BLaER1 (cell line): ENCODE results near the gene MAMDC2.

ENCODE experiments used
- H3K27ac ChIP-seq: shearing (Covaris generic); formaldehyde crosslinking; 2 replicates; pipeline ENCODE4 v1.8.1; 2022
- H3K27me3 ChIP-seq: shearing (Covaris generic); formaldehyde crosslinking; 2 replicates; pipeline ENCODE4 v1.8.1; 2022
- H3K36me3 ChIP-seq: shearing (Covaris generic); formaldehyde crosslinking; 2 replicates; pipeline ENCODE4 v1.8.1; 2022
- H3K4me1 ChIP-seq: shearing (Covaris generic); formaldehyde crosslinking; 2 replicates; pipeline ENCODE4 v1.8.1; 2022
- H3K4me2 ChIP-seq: shearing (Covaris generic); formaldehyde crosslinking; 2 replicates; pipeline ENCODE4 v1.8.1; 2022
- H3K4me3 ChIP-seq: shearing (Covaris generic); formaldehyde crosslinking; 2 replicates; pipeline ENCODE4 v1.8.1; 2022
- H3K9ac ChIP-seq: shearing (Covaris generic); formaldehyde crosslinking; 2 replicates; pipeline ENCODE4 v1.8.1; 2022
- H3K9me3 ChIP-seq: shearing (Covaris generic); formaldehyde crosslinking; 2 replicates; pipeline ENCODE4 v1.8.1; 2022
- H4K20me1 ChIP-seq: shearing (Covaris generic); formaldehyde crosslinking; 2 replicates; pipeline ENCODE4 v1.8.1; 2022
- Cebpa-rat ChIP-seq: shearing (Covaris generic); IDR thresholded peaks from 2 replicates; pipeline ENCODE4 v1.8.1; 2022

MAMDC2 gene

DNA sequence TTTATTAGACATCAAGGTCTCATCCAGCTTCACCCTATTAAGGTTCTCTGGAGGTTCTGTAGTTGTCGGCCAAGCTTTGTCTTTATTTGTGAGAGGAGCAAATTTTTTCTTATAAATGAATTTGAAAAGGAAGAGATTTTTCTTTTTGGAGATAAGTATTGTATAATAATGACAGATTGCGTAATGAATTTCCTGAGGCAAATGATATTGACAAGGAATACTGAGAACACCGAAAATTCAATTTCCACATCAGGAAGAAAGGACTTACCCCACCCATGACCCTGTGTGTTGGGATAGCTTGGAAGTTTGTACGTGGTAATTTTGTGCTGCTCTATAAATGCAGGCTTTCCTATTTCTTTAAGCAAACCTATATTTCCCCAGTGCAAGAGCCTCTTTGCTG lies 53.5 kb downstream of the MAMDC2 start:
- no peaks in the 10 kb centered on the region for H3K9me3 ChIP-seq
- peak; percentile 34; the same call in 1 of the 2 replicates for TF ChIP-seq Cebpa-rat
- H3K9ac ChIP-seq: no peak overlapping the region
- H3K4me2 ChIP-seq: no peak overlapping the region
- H4K20me1 ChIP-seq: no peaks in the 10 kb centered on the region
- H3K27me3 ChIP-seq: no peaks in the 10 kb centered on the region; the same call in 1 of the 2 replicates
- H3K4me1 ChIP-seq: peaks cover 8% of the 10 kb centered on the region; the same call in 1 of the 2 replicates
- no peaks in the 10 kb centered on the region for H3K36me3 ChIP-seq
- no peak overlapping the region for H3K4me3 ChIP-seq
- no peak overlapping the region for H3K27ac ChIP-seq

DNA sequence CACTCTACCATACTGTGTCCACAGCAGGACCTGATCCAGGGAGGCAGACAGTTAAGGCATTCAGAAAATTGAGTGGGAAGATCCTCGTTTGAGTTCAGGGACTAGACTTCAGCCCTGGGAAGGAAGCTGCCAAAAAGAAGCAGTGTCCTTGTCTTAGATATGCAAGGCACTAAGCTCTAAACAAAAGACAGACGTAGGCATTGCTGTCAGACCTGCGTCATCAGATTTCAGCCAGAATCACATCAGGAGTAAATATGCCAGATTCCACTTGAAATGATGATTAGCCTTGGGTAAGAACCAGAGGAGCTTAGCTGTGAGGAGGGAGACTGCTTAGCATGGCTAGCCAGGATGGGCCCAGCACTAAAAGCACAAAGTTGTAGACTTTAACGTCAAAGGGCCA lies 56.7 kb downstream of the MAMDC2 start:
- H3K9ac ChIP-seq: no peak overlapping the region
- H3K4me2 ChIP-seq: no peak overlapping the region
- TF ChIP-seq Cebpa-rat: no peak

DNA sequence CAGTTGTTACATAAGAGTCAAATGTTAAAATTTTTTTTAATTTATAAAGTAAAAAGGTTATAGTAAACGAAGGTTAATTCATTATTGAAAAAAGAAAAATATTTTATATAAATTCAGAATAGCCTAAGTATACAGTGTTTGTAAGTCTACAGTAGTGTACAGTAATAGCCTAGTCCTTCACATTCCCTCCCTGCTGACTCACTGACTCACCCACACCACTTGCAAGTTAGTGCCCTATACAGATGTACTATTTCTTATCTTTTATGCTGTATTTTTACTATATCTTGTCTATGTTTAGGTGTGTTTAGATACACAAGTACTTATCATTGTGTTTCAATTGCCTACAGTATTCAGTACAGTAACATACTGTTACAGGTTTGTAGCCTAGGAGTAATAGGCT lies 57.6 kb downstream of the MAMDC2 start:
- Histone ChIP-seq H4K20me1 (no peaks in the 10 kb centered on the region), H3K4me3 (no peak overlapping the region)

More for the DNA sequence above, 56.7 kb downstream of the MAMDC2 start:
- H3K4me1 ChIP-seq: no peaks in the 10 kb centered on the region
- H3K4me3 ChIP-seq: no peak overlapping the region
- H4K20me1 ChIP-seq: no peaks in the 10 kb centered on the region
- H3K36me3 ChIP-seq: no peaks in the 10 kb centered on the region
- no peaks in the 10 kb centered on the region for H3K9me3 ChIP-seq
- no peaks in the 10 kb centered on the region for H3K27me3 ChIP-seq
- no peak overlapping the region for H3K27ac ChIP-seq

DNA sequence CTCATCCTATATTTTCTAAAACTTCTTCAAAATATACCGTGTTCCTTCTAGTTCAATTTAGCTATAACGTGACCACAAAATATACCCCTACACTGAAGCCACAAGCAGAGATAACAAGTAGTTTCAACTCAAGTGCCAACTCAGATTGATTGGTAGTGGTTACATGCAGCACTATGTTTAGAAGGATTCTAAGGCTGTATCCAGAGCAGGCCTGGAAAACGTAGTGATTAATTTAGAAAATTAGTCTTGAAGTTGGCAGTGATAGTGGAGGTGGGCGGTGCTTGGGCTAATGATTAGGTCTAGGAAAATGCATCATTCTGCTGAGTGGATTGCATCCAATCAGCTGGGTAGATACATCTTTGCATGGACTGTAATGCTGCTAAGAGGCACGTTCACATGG lies 61.5 kb downstream of the MAMDC2 start:
- Histone ChIP-seq H3K9ac (no peak overlapping the region), H3K9me3 (no peaks in the 10 kb centered on the region), H3K27ac (no peak overlapping the region), H3K27me3 (no peaks in the 10 kb centered on the region), H3K36me3 (no peaks in the 10 kb centered on the region), H3K4me1 (peaks cover under 1% of the 10 kb centered on the region; the same call in 1 of the 2 replicates), H3K4me2 (no peak overlapping the region), H4K20me1 (no peaks in the 10 kb centered on the region), H3K4me3 (no peak overlapping the region)
- TF ChIP-seq Cebpa-rat: no peak

More for the DNA sequence above, 57.6 kb downstream of the MAMDC2 start:
- no peak for TF ChIP-seq Cebpa-rat
- H3K27me3 ChIP-seq: no peaks in the 10 kb centered on the region
- H3K27ac ChIP-seq: no peak overlapping the region
- H3K9me3 ChIP-seq: no peaks in the 10 kb centered on the region
- H3K9ac ChIP-seq: no peak overlapping the region
- H3K4me2 ChIP-seq: no peak overlapping the region
- H3K4me1 ChIP-seq: no peaks in the 10 kb centered on the region
- H3K36me3 ChIP-seq: no peaks in the 10 kb centered on the region

DNA sequence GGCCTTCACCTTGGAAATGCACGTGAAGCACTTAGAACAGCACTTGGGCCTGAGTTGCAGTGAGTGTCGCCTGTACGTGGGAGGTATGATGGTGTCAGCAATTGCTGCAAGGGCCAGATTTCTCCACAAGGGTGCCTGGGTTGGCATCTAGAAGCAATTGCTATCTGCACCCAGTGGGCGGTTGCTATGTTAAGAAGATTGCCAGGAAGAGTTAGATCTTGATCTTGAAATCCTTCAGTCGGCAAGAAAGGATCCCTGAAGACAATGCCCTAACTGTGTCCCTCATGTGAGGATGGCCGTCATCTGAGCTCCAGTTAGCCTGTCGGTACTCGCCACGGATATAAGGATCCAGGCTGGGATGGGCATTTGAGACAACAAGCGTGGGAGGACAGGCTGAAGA lies 62.9 kb downstream of the MAMDC2 start:
- Histone ChIP-seq H3K9ac (no peak overlapping the region), H3K9me3 (no peaks in the 10 kb centered on the region), H3K27me3 (no peaks in the 10 kb centered on the region), H3K27ac (no peak overlapping the region), H3K4me1 (peaks cover 15% of the 10 kb centered on the region), H3K4me3 (no peak overlapping the region), H3K36me3 (no peaks in the 10 kb centered on the region), H3K4me2 (no peak overlapping the region), H4K20me1 (no peaks in the 10 kb centered on the region)
- no peak for TF ChIP-seq Cebpa-rat

DNA sequence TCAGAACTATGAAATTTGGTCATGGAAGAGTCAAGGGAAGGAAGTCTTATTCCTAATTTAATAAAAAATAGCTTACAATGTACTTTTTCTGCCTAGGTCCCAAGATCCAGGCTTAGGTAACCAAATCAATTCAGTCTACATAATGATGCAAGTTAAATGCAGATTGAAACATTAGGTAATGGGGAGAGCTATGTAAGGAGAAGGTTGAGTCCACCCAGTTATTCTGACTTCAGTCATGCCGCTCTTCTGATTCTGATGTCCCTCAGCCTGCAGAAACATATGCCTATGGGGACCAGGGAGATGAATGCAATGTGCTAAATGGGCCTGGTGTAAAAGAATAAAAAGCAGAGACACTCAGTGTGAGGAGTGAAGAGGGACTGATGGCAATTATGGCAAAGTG lies 63.9 kb downstream of the MAMDC2 start:
- no peak overlapping the region for H3K9ac ChIP-seq
- no peak overlapping the region for H3K27ac ChIP-seq
- H3K9me3 ChIP-seq: no peaks in the 10 kb centered on the region
- no peaks in the 10 kb centered on the region for H3K27me3 ChIP-seq
- H3K36me3 ChIP-seq: no peaks in the 10 kb centered on the region
- TF ChIP-seq Cebpa-rat: no peak
- no peaks in the 10 kb centered on the region for H4K20me1 ChIP-seq
- H3K4me2 ChIP-seq: no peak overlapping the region
- H3K4me1 ChIP-seq: peaks cover 17% of the 10 kb centered on the region
- no peak overlapping the region for H3K4me3 ChIP-seq

DNA sequence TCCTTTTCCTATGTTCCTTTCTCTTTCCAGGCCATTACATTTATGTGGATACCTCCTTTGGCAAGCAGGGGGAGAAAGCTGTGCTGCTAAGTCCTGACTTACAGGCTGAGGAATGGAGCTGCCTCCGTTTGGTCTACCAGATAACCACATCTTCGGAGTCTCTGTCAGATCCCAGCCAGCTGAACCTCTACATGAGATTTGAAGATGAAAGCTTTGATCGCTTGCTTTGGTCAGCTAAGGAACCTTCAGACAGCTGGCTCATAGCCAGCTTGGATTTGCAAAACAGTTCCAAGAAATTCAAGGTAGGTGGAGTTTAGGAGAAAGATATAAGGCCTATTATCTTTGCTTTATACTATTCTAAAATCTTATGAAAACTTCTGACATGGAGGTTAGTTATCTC lies 64.5 kb downstream of the MAMDC2 start:
- H3K27ac ChIP-seq: no peak overlapping the region
- no peaks in the 10 kb centered on the region for H3K36me3 ChIP-seq
- no peak overlapping the region for H3K4me3 ChIP-seq
- H4K20me1 ChIP-seq: no peaks in the 10 kb centered on the region
- H3K9ac ChIP-seq: no peak overlapping the region
- H3K27me3 ChIP-seq: no peaks in the 10 kb centered on the region
- TF ChIP-seq Cebpa-rat: no peak
- no peaks in the 10 kb centered on the region for H3K9me3 ChIP-seq
- peaks cover 17% of the 10 kb centered on the region for H3K4me1 ChIP-seq
- H3K4me2 ChIP-seq: no peak overlapping the region

DNA sequence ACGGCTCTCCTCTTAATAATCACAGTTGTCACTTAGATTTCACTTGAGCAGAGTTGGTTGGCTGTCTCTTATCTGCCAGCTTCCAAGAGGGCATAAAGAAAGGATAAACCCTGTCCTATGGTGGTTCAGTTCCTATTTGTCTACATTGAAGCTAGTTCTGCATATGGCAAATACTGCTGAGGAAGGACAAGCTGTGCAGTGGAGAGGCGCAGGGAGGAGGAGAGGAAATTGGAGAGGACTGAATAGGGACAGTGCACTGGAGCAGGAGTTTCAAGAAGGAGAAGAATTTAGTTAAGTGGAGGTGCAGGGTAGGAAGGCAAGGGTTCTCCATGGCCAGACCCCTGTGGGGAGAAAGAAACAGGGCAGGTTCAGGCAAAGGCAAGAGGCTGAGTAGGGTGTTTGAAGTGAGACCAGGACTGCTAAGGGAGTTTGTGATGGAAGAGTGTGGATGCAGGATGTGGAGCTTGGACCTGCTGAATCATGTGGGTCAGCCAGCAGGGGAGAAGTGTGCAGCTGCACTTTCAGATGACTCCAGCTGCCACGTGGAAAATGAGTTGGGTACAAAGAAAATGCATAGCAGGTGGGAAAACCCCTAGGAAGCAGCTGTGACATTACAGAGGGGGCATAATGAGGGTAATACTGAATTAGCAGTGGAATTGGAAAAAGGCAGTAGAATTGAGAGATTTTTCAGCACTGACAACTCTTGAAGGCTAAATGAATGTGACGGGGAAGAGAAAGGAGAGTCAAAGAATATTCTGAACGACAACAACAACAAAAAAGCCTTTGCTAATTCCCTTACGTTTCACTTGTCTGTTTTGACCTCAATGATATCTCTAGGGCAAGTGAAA lies 66.8 kb downstream of the MAMDC2 start:
- peaks cover 17% of the 10 kb centered on the region for H3K4me1 ChIP-seq
- no peak for TF ChIP-seq Cebpa-rat
- no peak overlapping the region for H3K9ac ChIP-seq
- H3K27me3 ChIP-seq: no peaks in the 10 kb centered on the region
- no peaks in the 10 kb centered on the region for H4K20me1 ChIP-seq
- no peak overlapping the region for H3K4me3 ChIP-seq
- H3K27ac ChIP-seq: 0 out of 2 replicates have a peak overlapping the region, but pooled peaks have one; percentile 14
- peak overlapping the region; percentile 58 for H3K4me2 ChIP-seq
- H3K9me3 ChIP-seq: no peaks in the 10 kb centered on the region
- no peaks in the 10 kb centered on the region for H3K36me3 ChIP-seq

DNA sequence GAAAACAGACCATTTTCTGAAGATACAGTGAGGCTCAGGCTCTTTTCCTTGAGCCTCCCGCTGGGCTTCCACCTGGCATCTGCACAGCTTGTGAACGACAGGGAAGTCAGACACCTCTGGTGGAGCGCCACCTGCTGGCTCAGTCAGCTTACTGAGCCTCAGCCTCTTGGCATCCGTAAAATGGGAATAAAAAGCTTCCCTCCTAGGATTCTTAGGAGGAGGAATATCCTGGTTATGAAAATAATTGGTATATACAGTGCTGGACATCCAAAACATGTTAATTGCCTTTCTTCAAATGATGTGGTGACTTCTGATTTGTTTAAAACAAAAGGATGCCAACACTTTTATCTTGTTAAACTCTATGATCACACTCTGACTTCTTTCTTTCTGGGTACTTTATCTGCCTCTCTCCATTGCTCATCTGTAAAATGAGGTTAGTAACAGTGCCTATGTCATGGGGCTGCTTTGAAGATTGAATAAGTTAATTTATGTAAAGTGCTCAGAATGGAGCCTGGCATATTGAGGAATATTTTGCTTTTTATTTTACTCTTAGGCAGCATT lies 67.5 kb downstream of the MAMDC2 start:
- no peak overlapping the region for H3K9ac ChIP-seq
- peaks cover 17% of the 10 kb centered on the region for H3K4me1 ChIP-seq
- no peaks in the 10 kb centered on the region for H3K36me3 ChIP-seq
- H3K4me3 ChIP-seq: no peak overlapping the region
- no peak for TF ChIP-seq Cebpa-rat
- H4K20me1 ChIP-seq: no peaks in the 10 kb centered on the region
- no peaks in the 10 kb centered on the region for H3K9me3 ChIP-seq
- H3K4me2 ChIP-seq: peak overlapping the region; percentile 58
- H3K27ac ChIP-seq: 0 out of 2 replicates have a peak overlapping the region, but pooled peaks have one; percentile 14
- H3K27me3 ChIP-seq: no peaks in the 10 kb centered on the region

DNA sequence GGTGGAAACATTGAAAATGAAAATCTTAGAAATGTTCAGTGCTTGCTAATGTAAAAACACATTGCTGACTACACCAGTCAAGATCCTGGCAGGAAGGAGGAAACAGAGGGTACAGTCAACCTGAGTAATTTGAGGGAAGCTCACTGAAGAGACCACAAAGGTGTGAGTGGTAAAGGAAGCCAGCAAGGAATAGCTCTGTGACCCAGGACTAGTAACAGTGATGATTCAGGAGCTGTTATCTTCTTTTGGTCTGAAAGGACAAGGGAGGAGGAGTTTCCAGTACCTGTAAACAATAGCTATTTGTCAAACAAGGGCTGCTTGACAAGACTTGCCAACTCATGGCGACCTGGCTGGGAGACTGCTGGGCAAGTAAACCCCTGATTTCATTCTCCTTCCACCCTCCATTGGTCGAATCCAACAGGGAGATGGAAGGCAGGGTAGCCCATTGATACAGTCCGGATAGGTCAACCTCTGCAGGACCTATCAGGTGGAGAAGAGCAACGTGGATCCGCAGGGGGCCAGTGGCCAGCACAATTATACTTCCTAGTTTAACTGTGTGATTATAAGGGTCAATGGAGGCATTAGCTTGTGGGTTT lies 68.1 kb downstream of the MAMDC2 start:
- no peak for TF ChIP-seq Cebpa-rat
- H3K36me3 ChIP-seq: no peaks in the 10 kb centered on the region
- no peaks in the 10 kb centered on the region for H3K27me3 ChIP-seq
- H3K27ac ChIP-seq: no peak overlapping the region
- H3K9me3 ChIP-seq: no peaks in the 10 kb centered on the region
- no peak overlapping the region for H3K4me2 ChIP-seq
- H3K9ac ChIP-seq: no peak overlapping the region
- peaks cover 17% of the 10 kb centered on the region for H3K4me1 ChIP-seq
- no peak overlapping the region for H3K4me3 ChIP-seq
- H4K20me1 ChIP-seq: no peaks in the 10 kb centered on the region
